Activated T-helper 1 cell treated with anti-CD3 and anti-CD28 coated beads, Interleukin-2, amount 50 U/mL, for 16 hours (primary cell): ENCODE results near the gene CIPC.

ENCODE experiments used
- DNase-seq, 2 donors: peaks; one replicate each; pipeline ENCODE4 v3.0.0-alpha.2; 2020; ENCODE audit warnings: low read depth in 1 of 2, low spot score in 1 of 2

The CIPC gene

DNA sequence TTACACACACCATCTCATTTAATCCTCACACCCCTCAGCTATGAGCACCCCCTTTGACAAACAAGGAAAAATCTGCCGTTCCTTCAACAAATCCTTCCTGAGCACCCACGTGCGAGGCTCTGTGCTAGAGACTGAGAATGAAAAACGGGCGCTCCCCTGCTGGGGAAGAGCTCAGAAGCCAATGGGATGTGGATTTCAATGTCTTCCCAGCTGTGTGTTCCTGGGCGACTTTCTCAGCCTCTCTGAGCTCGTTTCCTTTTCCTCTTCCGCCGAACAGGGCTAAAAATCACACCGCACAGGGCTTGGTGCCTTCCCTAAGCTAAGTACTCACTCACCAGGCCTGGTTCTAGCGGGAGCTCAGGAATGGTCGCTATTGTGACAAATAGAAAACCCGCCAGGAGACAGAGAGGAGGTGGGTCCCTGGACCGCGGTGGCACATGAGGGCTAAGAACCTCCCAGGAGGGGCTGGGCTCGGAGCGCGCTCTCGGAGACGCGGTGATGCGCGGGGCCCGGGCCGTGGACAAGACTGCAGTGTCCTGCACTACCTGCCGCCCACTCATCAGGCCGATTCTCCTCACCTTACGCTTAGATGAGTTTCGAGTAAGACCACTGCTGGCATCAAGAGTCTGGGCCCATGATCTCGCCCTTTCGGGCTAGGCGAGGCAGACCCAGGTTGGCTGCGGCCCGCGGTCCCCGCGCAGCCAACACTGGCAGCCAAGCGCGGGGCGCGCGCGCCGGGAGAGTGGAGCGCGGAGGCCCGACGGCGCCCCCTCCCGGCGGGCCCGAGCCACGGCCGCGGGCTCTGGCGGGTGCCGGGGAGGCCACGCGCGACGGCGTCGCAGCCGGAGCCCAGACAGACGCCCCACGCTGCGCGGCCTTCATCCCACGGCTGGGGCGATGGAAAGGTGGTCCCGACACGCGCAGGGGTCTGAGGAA is 26.6 kb downstream of the CIPC start:
- DNase-seq = peak; percentile 28 to 67

DNA sequence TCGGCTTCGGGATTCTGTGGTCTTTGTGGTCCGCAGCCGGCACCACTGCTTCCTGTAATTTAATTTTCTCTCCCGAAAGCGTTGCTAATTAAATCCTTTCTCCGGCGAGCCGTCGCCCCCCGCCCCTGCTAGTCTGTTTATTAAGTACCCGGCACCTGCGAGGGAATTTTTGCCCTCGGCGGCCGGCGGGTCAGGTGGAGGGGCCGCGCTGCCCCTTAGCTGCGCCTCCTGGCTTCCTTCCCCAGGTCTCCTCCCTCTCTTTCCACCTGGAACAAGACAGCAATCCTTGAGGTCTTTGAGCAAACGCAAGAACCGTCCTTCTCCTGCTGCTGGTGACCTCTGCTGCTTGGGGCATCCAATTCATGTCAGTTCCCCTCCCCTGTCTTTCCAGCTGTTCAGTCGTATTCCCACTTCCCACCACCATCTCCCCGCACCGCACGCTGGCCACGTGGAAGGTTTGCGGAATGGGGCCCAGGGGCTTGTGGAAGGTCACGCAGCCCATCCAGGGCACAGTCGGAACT is 27.3 kb downstream of the CIPC start:
- no peak for DNase-seq

DNA sequence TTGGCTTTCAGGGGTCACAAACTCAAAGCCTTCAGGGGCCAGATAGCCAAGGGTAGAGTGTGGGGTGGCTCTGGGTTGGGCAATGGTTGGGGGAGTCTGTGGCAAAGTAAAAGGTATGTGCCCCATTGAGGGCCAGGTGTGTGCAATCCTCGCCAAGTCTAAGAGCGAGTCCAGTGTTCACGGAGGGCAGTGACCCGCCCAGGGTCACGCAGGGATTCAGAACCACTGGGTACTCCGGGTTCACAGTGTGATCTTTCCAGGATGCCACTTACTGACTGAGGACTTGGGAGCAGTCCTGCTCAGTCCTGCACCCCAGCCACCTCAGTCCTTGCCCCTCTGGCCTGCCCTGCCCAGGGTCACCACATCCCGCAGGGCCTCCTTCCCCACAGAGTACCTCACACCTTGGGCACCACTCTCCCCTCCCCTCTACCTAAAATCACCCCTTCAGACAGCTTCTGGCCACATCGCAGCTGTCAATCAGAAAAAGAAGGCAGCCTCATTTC is 27.8 kb downstream of the CIPC start:
- no peak for DNase-seq

DNA sequence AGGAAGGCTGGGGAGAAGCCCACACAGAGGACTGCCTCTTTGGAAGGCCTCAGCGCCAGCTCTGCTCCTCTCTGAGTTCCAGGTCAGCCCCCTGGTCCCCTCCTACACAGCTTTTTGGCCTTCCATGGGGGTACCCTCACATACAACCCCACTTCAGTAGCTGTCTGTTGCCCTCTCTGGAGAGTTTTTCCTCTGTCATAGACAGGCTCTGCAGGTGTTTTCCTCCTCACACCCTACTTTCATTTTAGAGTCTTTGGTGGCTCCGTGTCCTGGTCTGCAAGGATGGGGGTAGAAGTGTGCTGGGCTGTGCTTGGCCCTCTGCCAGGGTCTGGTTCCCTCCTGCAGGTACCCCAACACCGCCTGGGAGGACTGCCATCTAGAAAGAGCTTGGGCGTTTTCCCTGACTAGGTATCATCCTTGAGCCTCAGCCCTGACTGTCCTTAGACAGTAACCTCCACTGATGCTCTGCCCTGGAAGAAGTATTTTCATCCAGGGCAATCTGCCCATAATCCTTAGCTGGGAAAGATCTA is 28.5 kb downstream of the CIPC start:
- no peak for DNase-seq

DNA sequence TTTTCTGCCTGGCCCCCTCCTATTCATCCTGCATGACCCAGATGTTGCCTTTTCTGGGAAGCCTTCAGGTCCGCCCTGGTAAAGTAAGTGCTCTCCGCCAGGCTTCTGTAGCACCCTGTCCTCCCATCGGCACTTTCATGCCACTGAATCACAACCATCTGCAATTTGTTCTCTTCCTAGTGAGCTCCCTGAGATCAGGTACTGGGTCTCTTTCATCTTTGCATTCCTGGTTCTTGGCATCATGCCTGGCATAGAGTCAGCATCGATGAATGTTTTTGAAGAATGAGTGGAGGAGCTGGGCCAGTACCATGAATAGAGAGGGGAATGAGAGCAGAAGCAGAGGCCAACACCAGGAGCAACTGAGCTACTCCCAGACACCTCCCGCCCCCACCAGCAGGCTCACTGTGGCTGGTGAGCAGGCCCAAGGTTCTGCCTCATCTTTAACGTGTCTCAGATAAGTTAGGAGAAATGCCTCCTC is 30.4 kb downstream of the CIPC start:
- no peak for DNase-seq

DNA sequence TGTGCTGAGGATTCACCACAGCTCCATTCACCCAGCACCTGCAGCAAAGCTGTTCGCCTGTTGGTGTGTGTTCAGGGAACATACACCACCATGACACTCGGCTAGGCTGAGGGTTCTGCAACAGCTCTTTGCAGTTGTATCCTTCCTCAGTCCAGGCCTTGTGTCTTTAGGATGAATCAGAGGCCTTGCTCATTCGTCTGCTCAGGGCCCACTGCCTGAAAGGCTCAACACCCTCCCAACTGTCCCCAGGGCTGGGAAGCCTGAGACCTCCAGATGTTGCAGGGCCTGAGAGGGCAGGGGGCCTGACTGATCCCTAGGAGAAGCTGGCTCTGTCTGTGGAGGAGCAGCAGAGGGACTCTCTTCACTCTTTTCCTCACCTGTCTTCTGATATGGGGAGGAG is 32.3 kb downstream of the CIPC start:
- no peak for DNase-seq

DNA sequence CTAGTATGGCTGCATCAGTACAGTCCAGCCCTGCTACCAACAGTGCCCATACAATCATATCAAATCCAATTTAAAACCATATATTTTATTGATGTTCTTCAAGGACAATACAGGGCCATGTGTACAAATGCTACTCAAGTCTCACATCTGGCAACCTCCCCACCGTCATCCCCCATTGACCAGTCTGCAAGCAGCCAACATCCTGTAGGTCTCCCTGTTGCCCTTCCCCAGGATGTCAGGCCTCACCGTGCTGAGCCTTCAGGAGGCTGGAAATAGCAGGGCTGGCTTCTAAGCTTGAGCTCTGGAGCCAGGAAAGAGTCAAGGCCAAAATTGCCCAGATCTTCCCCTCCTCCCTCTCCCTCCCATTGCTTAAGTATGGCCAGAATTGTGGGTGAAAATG is 33.1 kb downstream of the CIPC start:
- no peak for DNase-seq

DNA sequence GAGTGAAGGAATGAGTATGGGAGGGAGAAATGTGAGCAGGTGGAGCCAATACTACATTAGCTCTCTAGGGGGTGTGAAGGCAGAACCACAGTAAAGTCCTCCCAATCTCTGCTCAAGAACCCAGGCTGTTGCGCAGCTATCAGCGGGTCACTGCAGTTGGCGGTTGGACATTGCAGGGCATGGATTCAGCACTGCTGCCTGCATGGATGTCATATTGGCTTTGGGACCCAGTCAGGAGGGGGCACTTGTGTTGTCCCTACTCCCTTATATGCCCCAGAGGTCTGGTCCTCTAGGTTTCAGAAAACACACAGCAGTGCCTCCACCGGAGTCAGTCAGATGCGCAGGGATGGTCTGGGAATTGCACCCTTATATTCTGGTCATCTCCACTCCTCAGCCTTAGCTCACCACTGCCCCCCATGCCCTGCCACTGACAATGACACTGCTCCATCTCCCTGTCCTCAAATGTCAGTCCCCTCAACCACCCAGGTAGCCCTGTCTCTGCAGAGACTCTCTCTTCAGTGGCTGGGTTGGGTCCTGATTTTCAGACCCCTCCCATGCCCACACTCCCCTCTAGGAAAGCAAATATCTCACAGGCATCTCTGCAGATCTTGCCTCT is 33.9 kb downstream of the CIPC start:
- no peak for DNase-seq

DNA sequence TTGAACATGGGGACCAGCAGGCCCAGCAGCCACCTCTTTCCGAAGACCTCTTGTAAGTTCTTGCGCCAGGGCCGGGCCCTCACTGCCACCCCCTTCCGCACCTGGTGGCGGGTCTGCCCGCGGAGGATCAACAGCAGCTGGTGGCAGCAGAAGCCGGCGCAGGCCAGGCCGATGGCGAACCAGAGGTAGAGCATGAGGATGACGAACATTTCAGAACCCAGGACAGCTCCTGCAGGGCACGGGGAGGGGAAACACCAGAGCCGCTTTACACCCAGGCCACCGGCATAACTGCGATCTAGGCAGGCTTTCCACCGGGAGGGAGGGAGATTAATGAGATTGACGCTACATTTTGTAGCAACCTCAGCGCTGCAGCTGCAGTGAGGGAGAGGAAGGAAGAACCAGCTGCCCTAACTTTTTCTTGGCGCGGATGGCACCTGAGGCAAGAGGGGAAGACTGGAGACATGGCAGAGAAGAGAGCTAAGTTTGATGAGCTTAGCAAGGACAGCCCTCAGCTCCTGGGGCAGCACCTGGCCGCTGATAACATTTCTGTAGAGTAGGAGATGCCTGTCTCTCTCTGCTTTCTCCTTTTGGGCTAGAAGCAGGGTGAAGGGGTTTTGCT is 35.8 kb downstream of the CIPC start:
- no peak for DNase-seq

DNA sequence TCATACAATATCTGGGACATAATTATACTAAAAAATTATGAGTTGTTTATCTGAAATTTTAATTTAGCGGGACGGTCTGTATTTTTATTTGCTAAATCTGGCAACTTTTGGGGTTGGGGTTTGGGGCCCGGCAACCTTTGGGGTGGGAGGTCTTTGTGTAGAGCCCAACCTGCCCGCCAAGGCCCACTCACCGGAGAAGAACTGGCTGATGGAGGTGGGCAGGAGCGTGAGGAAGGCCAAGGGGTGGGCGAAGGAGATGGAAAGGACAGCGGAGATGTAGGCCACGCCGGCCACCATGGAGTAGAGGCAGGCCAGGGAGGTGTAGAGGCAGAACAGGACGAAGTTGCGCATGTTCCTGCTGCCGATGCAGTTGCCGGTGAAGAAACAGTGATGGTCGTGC is 41.0 kb downstream of the CIPC start:
- DNase-seq = no peak

DNA sequence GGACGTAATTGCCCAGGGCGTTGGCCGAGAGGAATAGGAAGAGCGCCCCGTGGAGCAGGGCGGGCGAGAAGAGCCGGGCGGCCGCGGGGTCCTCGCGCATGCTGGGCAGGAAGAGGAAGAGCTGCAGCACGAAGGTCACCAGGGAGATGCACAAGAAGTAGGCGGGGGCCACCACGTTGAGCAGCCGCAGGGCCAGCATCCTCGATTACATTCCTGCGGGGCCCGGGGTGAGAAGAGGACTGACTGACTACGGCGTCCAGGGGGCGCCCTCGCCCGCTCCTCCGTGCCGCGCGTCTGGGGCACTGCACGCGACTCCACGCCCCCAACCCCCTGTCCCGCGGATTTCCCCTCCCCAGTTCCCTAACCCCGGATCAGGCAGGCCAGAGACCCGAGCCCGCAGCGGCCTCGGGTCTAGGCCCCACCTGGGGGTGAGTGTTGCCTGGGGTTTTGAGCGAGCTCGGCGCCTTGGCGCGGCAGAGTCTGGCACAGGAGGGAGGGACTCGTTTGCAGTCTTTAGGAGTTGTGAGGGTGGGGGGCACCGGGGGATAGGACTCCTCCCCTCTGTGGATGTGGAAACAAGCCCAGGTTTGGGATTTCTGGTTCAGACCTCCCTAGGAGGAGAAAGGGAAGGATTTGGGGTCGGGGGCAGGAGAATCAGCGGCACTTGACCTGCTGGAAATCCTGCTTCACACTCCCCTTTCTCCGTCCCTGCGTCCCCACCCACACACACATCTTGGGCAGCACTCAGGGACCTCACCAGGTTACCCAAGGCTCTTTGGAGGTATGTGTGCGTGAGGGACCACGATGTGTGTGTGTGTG is 41.7 kb downstream of the CIPC start:
- DNase-seq = peak in 1 of 2 donors; percentile 23

DNA sequence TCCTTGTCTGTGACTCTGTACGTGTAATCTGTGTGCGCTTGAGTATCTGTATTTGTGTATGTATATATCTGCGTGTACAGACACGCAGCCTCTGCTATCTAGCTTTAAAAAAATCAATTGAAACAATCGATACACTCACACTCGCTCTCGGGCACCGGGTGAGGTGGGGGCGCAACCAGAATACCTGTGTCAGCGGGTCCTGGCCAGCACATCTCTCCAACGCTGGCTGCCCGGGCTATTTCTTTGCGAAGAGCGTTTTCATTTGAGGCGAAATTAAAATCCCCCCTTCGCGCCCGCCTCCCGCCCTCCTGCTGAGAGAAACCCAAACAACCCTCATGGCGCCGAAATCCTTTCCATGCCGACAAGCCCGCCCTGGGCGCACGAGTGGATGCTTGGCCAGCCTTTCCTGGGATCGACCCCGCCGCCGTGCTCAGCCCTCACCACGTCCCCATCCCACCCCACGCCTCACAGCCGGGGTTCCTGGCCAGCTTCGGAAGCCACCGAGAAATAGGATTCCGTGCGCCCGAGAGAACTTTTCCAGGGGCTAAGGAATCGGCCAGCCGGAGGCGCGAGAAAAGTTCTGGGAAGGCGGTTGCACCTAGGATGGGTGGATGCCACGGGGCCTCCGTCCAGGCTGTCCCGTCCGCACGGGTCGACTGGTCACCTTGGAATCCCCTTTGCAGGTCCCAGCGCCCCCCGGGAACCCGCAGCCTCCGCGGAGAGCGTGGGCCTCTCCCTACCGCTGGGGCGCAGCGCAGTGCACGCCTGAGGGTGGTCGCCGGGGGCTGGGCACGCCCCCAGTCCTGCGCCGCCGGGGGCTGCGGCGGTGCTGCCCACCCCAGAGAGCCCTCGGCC is 42.5 kb downstream of the CIPC start:
- no peak for DNase-seq

DNA sequence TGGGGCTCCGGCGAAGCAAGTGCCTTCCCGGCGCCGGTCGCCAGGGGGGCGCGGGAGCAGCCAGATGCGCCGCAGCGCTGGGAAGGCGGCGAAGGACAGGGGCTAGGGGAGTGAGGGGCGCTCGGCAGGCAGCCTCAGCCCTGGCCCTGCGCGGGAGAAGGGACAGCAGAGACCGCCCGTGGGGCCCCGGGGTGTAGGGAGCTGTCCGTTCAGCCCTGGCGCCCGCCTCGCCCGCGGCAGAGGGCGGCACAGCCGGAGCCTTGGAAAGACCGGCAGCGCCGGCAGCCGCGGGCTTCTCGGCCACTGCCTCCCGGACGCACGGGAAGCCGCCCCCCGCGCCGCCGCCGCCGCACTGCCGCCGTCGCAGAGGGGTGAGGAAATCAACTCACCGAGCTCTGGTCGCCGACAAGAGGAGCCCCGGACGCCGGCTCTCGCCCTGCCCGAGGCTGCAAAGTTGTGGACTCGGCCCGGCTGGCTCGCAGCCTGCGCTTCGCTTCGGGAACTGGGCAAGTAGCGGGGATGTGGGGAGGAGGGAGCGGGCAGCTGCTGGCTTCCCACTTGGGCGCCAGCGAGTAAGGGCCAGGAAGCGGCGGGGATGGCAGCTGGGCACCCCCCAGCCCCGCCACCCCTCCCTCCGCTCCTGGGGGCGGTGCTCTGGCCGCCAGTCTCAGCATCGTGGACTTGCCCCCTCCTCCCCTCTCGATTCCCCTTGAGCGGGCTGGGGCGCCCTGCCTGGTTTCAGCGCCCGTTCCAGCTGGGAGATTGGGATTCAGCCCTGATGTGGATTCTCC is 43.4 kb downstream of the CIPC start, which contains the start of gene ZDHHC22:
Gene ZDHHC22, minus strand, starts transcription at position 578 of the 791 bp plus-strand sequence. CDS start 2,053 bp downstream, outside the sequence.
- no peak for DNase-seq

DNA sequence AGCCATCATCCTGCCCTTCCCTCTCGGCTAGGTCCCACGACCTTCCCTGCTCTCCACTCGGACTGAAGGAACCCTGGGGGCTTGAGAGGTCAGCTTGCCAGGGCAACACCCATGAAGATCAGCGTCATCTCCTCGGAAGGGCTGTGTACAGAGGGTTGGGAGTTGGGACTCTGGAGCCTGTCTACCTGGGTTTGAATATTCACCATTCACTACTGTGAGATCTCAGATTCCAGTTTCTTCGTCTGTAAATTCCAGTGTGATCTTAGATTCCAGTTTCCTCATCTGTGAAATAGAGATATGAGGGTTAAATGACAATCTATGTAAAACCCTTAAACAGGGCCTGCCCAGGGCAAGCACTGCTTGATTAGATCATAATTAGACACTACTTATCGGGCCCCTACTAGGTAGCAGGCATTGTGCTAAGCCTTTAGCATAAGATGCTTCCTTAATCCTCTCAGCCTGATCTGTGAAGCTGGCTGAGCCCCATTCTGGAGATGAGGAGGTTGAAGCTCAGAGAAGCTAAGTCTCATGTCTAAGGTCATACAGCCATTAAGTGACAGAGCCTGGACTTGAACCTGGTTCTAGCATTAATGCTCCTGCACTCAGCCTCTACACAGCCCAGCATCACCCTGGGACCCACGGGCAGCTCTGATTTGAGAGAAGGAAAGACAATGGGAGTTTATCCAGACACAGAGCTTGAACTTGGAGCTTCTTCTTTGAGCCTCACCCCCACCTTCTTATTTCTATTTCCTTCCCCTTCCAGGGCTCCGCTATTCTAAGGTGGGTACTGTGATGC is 44.1 kb downstream of the CIPC start:
- no peak for DNase-seq

DNA sequence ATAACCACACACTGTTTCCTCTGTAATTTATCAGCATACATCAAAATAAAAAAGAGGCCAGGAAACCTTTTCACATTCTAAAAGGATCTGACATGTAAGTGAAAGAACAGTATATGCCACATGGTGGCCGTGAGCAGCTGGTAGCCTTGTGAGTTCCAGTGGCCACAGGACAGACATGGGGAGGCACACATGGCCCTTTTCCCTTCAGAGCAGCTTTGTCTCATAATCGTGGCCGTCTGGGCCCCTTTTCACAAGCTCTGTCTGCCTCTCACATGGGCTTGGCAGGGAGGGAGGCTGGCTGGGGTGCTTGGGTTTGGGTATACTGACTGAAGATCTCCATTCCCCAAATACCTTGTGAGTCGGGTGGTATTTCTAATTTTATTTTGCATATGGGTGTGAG is 45.0 kb downstream of the CIPC start:
- DNase-seq = no peak

DNA sequence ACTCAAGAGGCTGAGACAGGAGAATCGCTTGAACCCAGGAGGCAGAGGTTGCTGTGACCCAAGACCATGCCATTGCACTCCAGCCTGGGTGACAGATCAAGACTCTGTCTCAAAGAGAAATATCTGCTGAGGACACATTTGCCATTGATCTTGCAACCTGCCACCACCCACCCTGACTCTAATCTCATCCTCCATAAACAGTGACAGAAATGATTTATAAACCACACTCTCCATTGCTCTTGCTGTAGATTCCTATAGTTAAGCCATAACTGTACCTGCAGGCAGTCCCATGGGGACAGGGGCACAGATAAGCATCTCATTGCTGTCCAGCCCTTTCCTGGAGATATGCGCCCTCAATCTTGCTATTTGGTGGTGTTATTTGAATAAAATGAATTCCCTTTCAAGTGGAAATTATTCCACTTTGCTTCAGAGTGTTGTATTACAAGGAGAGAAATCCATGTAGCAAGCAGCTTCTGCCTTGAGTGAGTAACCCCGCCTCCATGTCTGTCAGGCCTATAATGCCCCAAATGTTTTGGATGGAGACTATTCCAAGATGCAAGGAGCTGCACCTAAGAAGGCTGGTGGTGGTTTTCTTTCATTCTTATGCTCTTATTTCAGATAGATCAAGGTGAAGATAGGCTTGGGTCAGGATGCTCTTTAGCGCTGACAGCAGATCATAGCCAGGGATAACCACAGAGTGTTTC is 46.5 kb downstream of the CIPC start:
- no peak for DNase-seq
